T-cell (primary cell): Measurements from ENCODE around the gene DOCK4. TPM values are rescaled to one million over a fixed set of nuclear protein-coding genes. Genes with fewer than 3 reads are reported as not detected.

Experiments used
- ATAC-seq, 4 experiments: fragments of 200-7000 bp in 3 of 4; fragments of 150-1000 bp in 1 of 4; cut with Tn5 transposase; replicated peaks in 1 of 4; 1 replicate in 3 of 4; 2 replicates in 1 of 4; pipeline ENCODE4 v1.10.0; 2021; ENCODE audit warnings: moderate library complexity in 3 of 4, mild to moderate bottlenecking in 2 of 4, moderate number of reproducible peaks in 1 of 4
- CTCF ChIA-PET, 2 donors: fragments of 300-600 bp; sonication (Branson Sonifier 250); formaldehyde crosslinking; loops; one replicate each; lab custom pipeline; 2022; ENCODE audit warnings: antibody characterized with exemption in 2 of 2; lab: Charles Lee
- POLR2A ChIA-PET, 2 donors: fragments of 300-600 bp; sonication (Branson Sonifier 250); formaldehyde crosslinking; loops; one replicate each; lab custom pipeline; 2022; ENCODE audit warnings: antibody characterized with exemption in 2 of 2; lab: Charles Lee
- DNase-seq, 35 experiments: peaks; one replicate each; pipeline versions ENCODE4 v3.0.0 to v3.0.0-alpha.2; 2013 to 2023
- H3K27ac ChIP-seq: one replicate; pipeline ENCODE4 v1.5.1; 2013; ENCODE audit warnings: low read length
- H3K27me3 ChIP-seq, 2 experiments: replicated peaks in 1 of 2; 1 replicate in 1 of 2; 2 replicates in 1 of 2; pipeline versions ENCODE4 v1.6.1 to v1.7.0; 2013; ENCODE audit warnings: low read length in 1 of 2, mixed read lengths in 1 of 2; ENCODE audit not compliant: control insufficient read depth in 2 of 2, insufficient read depth in 2 of 2; ENCODE audit errors: extremely low read depth in 1 of 2
- H3K36me3 ChIP-seq, 2 donors: 1 replicate in 1 of 2; 2 replicates in 1 of 2; pipeline versions ENCODE4 v1.6.1 to v1.7.0; 2013; ENCODE audit warnings: low read length in 1 of 2; ENCODE audit not compliant: control insufficient read depth in 2 of 2, insufficient read depth in 1 of 2; ENCODE audit errors: extremely low read depth in 1 of 2
- H3K4me1 ChIP-seq, 2 experiments: 1 replicate in 1 of 2; 2 replicates in 1 of 2; pipeline versions ENCODE4 v1.6.1 to v1.7.0; 2013; ENCODE audit warnings: low read length in 2 of 2, mixed read lengths in 1 of 2; ENCODE audit not compliant: insufficient read depth in 2 of 2, control insufficient read depth in 1 of 2; ENCODE audit errors: extremely low read depth in 1 of 2
- H3K4me3 ChIP-seq, 2 donors: 1 replicate in 1 of 2; 2 replicates in 1 of 2; pipeline versions ENCODE4 v1.5.1 to v1.7.0; 2013; ENCODE audit warnings: mild to moderate bottlenecking in 2 of 2, low read length in 1 of 2, moderate library complexity in 1 of 2; ENCODE audit not compliant: control insufficient read depth in 1 of 2; ENCODE audit errors: extremely low read depth in 1 of 2
- H3K9me3 ChIP-seq: 2 replicates; pipeline ENCODE4 v1.7.0; 2013
- H3K27ac Mint-ChIP-seq, 2 donors: one replicate each; pipeline ENCODE4 v1.8.0; 2020 to 2021; ENCODE audit warnings: mild to moderate bottlenecking in 2 of 2, mixed read lengths in 2 of 2
- H3K27me3 Mint-ChIP-seq, 2 donors: one replicate each; pipeline ENCODE4 v1.8.0; 2021 to 2022; ENCODE audit warnings: mixed read lengths in 2 of 2
- H3K36me3 Mint-ChIP-seq: one replicate; pipeline ENCODE4 v1.8.0; 2021; ENCODE audit warnings: mixed read lengths
- H3K4me1 Mint-ChIP-seq, 3 donors: one replicate each; pipeline ENCODE4 v1.8.0; 2020 to 2022; ENCODE audit warnings: mixed read lengths in 3 of 3, mild to moderate bottlenecking in 1 of 3
- H3K4me3 Mint-ChIP-seq, 3 donors: one replicate each; pipeline ENCODE4 v1.8.0; 2020 to 2022; ENCODE audit warnings: mild to moderate bottlenecking in 3 of 3, mixed read lengths in 3 of 3, moderate library complexity in 3 of 3
- H3K9me3 Mint-ChIP-seq, 3 donors: one replicate each; pipeline ENCODE4 v1.8.0; 2020 to 2022; ENCODE audit warnings: mixed read lengths in 3 of 3
- WGBS: methylation state at CpG from one replicate; pipeline ENCODE4 v1.1.5; 2013; ENCODE audit warnings: missing lambda C conversion rate; ENCODE audit not compliant: insufficient coverage; 5-methylcytosine and 5-hydroxymethylcytosine counted together
- total RNA-seq, 35 experiments: library from RNA in 6 of 35; stranded (reverse) in 6 of 35; fragments of 120-200 nt in 1 of 35; gene quantifications; one replicate each; pipeline versions ENCODE4 v1.2.1 to v1.2.4 and lab custom pipeline; 2013 to 2026

DOCK4 gene
- total RNA-seq, 5 donors from 2014 or later (not counting 1 experiment from before 2014, with no cell fraction given) = 0.35 to 1.4 (median 0.85) TPM

DNA sequence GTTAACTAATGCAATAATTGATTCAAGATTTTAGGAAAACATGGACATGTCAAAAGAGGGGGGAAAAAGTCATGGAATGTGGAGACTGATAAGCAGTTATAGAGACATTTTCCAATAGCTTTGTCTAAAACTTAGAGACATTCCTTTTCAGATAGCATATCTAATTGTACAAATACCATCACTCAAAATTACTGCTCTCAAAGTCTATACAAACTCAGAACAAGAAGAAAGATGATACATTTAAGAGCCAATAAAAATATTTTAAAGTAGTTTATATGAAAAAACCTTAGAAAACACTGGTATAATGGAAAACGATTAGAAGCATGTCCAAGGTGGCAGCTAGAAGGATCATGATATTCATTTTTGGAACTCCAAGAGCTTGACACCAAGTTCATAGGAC, 146.5 kb downstream of the DOCK4 start:
- DNase-seq (no peak), ATAC-seq (no peak)
- H3K4me3 Mint-ChIP-seq = no peak overlapping the region
- Histone ChIP-seq H3K4me3 (no peak overlapping the region), H3K27me3 (no peaks in the 10 kb centered on the region), H3K27ac (no peak overlapping the region), H3K36me3 (no peaks in the 10 kb centered on the region), H3K9me3 (no peaks in the 10 kb centered on the region), H3K4me1 (no peaks in the 10 kb centered on the region)
- H3K9me3 Mint-ChIP-seq = no peaks in the 10 kb centered on the region
- no peaks in the 10 kb centered on the region for H3K4me1 Mint-ChIP-seq
- POLR2A ChIA-PET = interaction anchor here in 1 of 2 donors (0.6 kb wide), 1 partner anchor 1327 kb away, joined by 7 read pairs; no protein-coding TSS in a partner anchor
- whole genome bisulfite sequencing = no CpG with 5 or more reads among the region's 1 CpG
- CTCF ChIA-PET = no interaction called here
- no peaks in the 10 kb centered on the region for H3K36me3 Mint-ChIP-seq
- no peak overlapping the region for H3K27ac Mint-ChIP-seq
- peaks cover 0 to 4% of the 10 kb centered on the region in 2 donors for H3K27me3 Mint-ChIP-seq

GRCh38 chr7:112058686-112059085, 147.5 kb downstream of the DOCK4 start:
- CTCF ChIA-PET = interaction anchor here in 1 of 2 donors (0.6 kb wide), 1 partner anchor 21 kb away, joined by 8 read pairs; no protein-coding TSS in a partner anchor
- POLR2A ChIA-PET = interaction anchor here in 1 of 2 donors (0.6 to 0.7 kb wide), 2 partner anchors 282 to 1326 kb away, joined by 7 to 14 read pairs; no protein-coding TSS in a partner anchor
- Histone ChIP-seq H3K27me3 (no peaks in the 10 kb centered on the region), H3K4me1 (no peaks in the 10 kb centered on the region), H3K9me3 (no peaks in the 10 kb centered on the region), H3K27ac (no peak overlapping the region), H3K36me3 (no peaks in the 10 kb centered on the region), H3K4me3 (no peak overlapping the region)
- Mint-ChIP-seq H3K27me3 (peaks cover 0 to 3% of the 10 kb centered on the region in 2 donors), H3K9me3 (no peaks in the 10 kb centered on the region), H3K4me1 (no peaks in the 10 kb centered on the region), H3K4me3 (no peak overlapping the region), H3K27ac (no peak overlapping the region), H3K36me3 (no peaks in the 10 kb centered on the region)
- DNase-seq (no peak), ATAC-seq (no peak)
- 57% methylated on average over 1 of the region's 1 CpG for WGBS

DNA sequence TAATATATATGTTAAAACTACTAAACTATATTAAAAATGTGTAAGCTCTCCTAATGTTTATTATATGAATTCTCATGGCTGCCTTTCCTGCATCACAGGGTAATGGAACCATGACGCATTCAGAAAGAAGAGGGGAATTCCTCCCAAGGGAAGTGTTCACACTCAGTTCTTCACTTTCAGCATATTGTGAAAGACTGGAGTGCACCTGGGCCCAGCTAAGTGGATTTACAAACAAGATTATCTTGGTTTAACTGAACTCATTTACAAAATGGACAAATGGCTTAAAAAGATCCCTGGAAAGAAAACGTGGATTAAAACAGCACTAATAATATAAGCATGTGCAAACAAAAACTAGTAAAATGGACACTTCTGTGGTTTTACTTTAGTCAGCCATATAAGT, 149.8 kb downstream of the DOCK4 start:
- H3K27ac Mint-ChIP-seq = no peak overlapping the region
- CTCF ChIA-PET = no interaction called here
- Histone ChIP-seq H3K36me3 (no peaks in the 10 kb centered on the region), H3K4me1 (no peaks in the 10 kb centered on the region), H3K27me3 (no peaks in the 10 kb centered on the region), H3K4me3 (no peak overlapping the region), H3K9me3 (no peaks in the 10 kb centered on the region), H3K27ac (no peak overlapping the region)
- peaks cover 0 to 3% of the 10 kb centered on the region in 2 donors for H3K27me3 Mint-ChIP-seq
- no peak overlapping the region for H3K4me3 Mint-ChIP-seq
- H3K4me1 Mint-ChIP-seq = no peaks in the 10 kb centered on the region
- POLR2A ChIA-PET = interaction anchor here in 1 of 2 donors (0.6 kb wide), 1 partner anchor 10 kb away, joined by 3 read pairs; no protein-coding TSS in a partner anchor
- ATAC-seq (no peak), DNase-seq (no peak)
- no peaks in the 10 kb centered on the region for H3K36me3 Mint-ChIP-seq
- H3K9me3 Mint-ChIP-seq = no peaks in the 10 kb centered on the region
- WGBS = no CpG with 5 or more reads among the region's 2 CpGs

DNA sequence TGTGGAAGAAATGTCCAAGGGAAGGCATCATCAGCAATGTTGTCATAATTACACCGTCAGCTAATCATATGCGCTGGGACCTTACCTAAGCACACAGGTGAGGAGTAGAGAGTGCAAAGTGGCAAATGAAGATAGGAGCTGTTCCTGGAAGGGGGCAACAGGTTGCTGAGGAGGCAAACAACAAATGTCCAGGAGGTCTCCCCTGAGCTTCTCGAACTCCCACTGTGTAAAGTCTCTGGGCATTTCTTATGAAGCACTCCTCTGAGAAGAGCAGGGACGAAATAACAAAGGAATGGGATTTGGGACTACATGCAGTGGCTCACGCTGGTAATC, 152.5 kb downstream of the DOCK4 start:
- 73% methylated on average over 3 of the region's 5 CpGs for WGBS
- H3K36me3 ChIP-seq = no peaks in the 10 kb centered on the region
- H3K27ac ChIP-seq = no peak overlapping the region
- no peak overlapping the region for H3K4me3 ChIP-seq
- H3K27me3 Mint-ChIP-seq = no peaks in the 10 kb centered on the region
- no peaks in the 10 kb centered on the region for H3K27me3 ChIP-seq
- H3K27ac Mint-ChIP-seq = no peak overlapping the region
- ChIA-PET CTCF (no interaction called here), POLR2A (no interaction called here)
- H3K9me3 ChIP-seq = no peaks in the 10 kb centered on the region
- H3K4me3 Mint-ChIP-seq = no peak overlapping the region
- H3K4me1 ChIP-seq = no peaks in the 10 kb centered on the region
- no peak for DNase-seq
- no peaks in the 10 kb centered on the region for H3K36me3 Mint-ChIP-seq
- no peaks in the 10 kb centered on the region for H3K9me3 Mint-ChIP-seq
- ATAC-seq = no peak
- no peaks in the 10 kb centered on the region for H3K4me1 Mint-ChIP-seq

DNA sequence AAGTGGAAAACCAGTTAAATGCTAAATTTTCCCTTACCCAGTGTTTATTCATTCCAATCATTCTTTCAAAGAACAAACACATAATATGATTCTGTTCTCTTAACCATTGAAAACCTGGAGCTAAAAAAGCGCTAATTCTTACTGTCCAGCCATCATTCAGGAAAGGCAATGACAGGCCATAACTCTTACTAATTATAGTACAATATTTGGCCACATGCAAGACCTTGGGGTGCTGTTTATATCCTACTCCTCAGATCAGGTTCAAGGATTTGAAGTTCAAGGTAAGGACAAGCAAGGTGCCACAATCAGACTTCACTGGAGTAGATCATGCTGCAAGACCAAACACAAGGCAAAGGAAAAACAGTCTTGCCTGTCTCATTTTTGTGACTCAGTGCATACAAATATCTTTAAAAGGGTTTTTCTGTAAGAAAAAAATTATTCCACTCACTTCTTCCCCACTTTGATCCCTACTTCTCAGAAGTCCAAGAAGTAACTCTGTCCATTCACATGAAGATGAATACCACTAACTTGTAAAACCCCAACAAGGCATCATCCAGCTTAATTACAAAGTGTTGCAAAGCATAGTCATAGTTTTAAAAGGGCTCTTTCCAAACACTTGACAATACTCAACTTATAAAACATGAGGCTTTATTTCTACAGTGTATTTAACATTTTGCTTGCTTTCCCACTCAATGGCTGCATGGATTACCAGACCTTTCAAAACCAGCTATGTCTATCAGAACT, 153.0 kb downstream of the DOCK4 start:
- Mint-ChIP-seq H3K27me3 (no peaks in the 10 kb centered on the region), H3K4me3 (no peak overlapping the region), H3K4me1 (no peaks in the 10 kb centered on the region), H3K9me3 (no peaks in the 10 kb centered on the region), H3K36me3 (no peaks in the 10 kb centered on the region), H3K27ac (no peak overlapping the region)
- Histone ChIP-seq H3K36me3 (no peaks in the 10 kb centered on the region), H3K4me3 (no peak overlapping the region), H3K27me3 (no peaks in the 10 kb centered on the region), H3K9me3 (no peaks in the 10 kb centered on the region), H3K4me1 (no peaks in the 10 kb centered on the region), H3K27ac (no peak overlapping the region)
- DNase-seq (no peak), ATAC-seq (no peak)
- 100% methylated on average over 1 of the region's 1 CpG for WGBS
- CTCF ChIA-PET = no interaction called here
- POLR2A ChIA-PET = no interaction called here

GRCh38 chr7:112052498-112052897, 153.7 kb downstream of the DOCK4 start:
- CTCF ChIA-PET = no interaction called here
- H3K27ac Mint-ChIP-seq = no peak overlapping the region

More at GRCh38 chr7:112052498-112052897, 153.7 kb downstream of the DOCK4 start:
- H3K36me3 ChIP-seq = no peaks in the 10 kb centered on the region
- H3K4me1 ChIP-seq = no peaks in the 10 kb centered on the region
- H3K4me3 Mint-ChIP-seq = no peak overlapping the region
- no peak overlapping the region for H3K4me3 ChIP-seq
- POLR2A ChIA-PET = no interaction called here
- no peaks in the 10 kb centered on the region for H3K9me3 ChIP-seq
- no peaks in the 10 kb centered on the region for H3K27me3 ChIP-seq
- DNase-seq (no peak), ATAC-seq (no peak)
- H3K9me3 Mint-ChIP-seq = no peaks in the 10 kb centered on the region
- WGBS = 100% methylated on average over 1 of the region's 1 CpG
- H3K27ac ChIP-seq = no peak overlapping the region
- H3K27me3 Mint-ChIP-seq = no peaks in the 10 kb centered on the region
- no peaks in the 10 kb centered on the region for H3K36me3 Mint-ChIP-seq
- no peaks in the 10 kb centered on the region for H3K4me1 Mint-ChIP-seq
